Neural progenitor cell (in vitro differentiated cells): ENCODE data around the gene CHM.

Experiments used
- CTCF ChIP-seq: fragments of 200-600 bp; sonication (generic); IDR thresholded peaks from 2 replicates; pipeline ENCODE4 v1.5.1; 2017; ENCODE audit warnings: antibody characterized with exemption, mild to moderate bottlenecking
- EZH2 ChIP-seq: fragments of 200-600 bp; sonication (generic); IDR thresholded peaks from 2 replicates; pipeline ENCODE4 v1.6.1; 2017; ENCODE audit warnings: antibody characterized with exemption, mild to moderate bottlenecking, moderate library complexity
- EZH2phosphoT487 ChIP-seq: fragments of 200-600 bp; sonication (generic); IDR thresholded peaks from 2 replicates; pipeline ENCODE4 v1.6.1; 2017; ENCODE audit warnings: antibody characterized with exemption

GRCh38 chrX:85980286-85980685 is 67.1 kb downstream of the CHM start:
- TF ChIP-seq EZH2, result no peak
- no peak for TF ChIP-seq CTCF
- no peak for TF ChIP-seq EZH2phosphoT487
